Mucosa of stomach (tissue), 1 donor: ENCODE measurements around the gene CLC.
"Not testable (repeated sequence)": the region's sequence is repeated elsewhere in the genome, so short reads cannot be mapped to it uniquely, and the experiment has no call there.

ENCODE experiments used
- H3K27me3 ChIP-seq: one replicate; pipeline ENCODE4 v1.7.0; 2013; ENCODE audit warnings: mild to moderate bottlenecking, low read length; ENCODE audit not compliant: control insufficient read depth, insufficient read depth
- H3K36me3 ChIP-seq: one replicate; pipeline ENCODE4 v1.7.0; 2013; ENCODE audit warnings: low read length; ENCODE audit not compliant: control insufficient read depth, insufficient read depth
- H3K4me1 ChIP-seq: one replicate; pipeline ENCODE4 v1.7.0; 2013; ENCODE audit warnings: mild to moderate bottlenecking, low read length; ENCODE audit not compliant: control insufficient read depth, insufficient read depth
- H3K4me3 ChIP-seq: one replicate; pipeline ENCODE4 v1.7.0; 2013; ENCODE audit warnings: low read length
- H3K9ac ChIP-seq: one replicate; pipeline ENCODE4 v1.7.0; 2013; ENCODE audit warnings: mild to moderate bottlenecking, low read length, moderate library complexity
- H3K9me3 ChIP-seq: one replicate; pipeline ENCODE4 v1.7.0; 2013; ENCODE audit warnings: mild to moderate bottlenecking, low read length, moderate library complexity; ENCODE audit not compliant: control insufficient read depth
- donor health status: Pancreatic carcinoma.

The CLC gene

DNA sequence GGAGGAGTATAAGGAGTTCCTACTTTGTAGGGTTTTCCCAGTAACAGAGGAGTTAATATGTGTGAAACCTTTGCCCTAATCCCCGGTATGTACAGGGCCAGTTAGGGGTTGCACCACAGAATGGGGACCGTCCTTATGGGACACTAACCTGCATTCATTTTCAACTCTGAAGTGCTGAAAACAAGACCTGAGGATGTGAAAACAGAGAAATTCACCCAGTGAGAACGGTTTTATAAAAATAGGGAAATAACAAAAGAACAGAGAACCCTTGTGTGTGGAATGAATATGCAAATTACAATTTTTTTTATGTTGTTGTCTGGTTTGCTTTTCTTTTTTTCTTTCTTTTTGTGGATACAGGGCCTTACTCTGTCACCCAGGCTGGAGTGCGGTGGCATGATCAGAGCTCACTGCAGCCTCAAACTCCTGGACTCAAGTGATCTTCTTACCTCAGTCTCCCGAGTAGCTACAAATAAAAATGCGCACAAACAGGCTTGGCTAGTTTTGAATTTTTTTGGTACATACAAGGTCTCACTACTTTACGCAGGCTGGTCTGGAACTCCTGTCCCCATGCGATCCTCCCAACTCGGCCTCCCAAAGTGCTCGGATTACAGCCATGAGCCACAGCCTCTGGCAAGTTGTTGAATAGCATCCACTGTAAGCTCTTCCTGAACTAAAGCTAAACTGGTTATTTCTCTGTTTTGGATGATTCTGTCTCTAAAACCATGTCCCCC is 10.6 kb downstream of the CLC start:
- peaks cover 3% of the 10 kb centered on the region for H3K27me3 ChIP-seq
- no peak overlapping the region for H3K4me3 ChIP-seq
- H3K36me3 ChIP-seq: no peaks in the 10 kb centered on the region
- H3K9ac ChIP-seq: no peak overlapping the region
- H3K9me3 ChIP-seq: no peaks in the 10 kb centered on the region
- no peaks in the 10 kb centered on the region for H3K4me1 ChIP-seq

DNA sequence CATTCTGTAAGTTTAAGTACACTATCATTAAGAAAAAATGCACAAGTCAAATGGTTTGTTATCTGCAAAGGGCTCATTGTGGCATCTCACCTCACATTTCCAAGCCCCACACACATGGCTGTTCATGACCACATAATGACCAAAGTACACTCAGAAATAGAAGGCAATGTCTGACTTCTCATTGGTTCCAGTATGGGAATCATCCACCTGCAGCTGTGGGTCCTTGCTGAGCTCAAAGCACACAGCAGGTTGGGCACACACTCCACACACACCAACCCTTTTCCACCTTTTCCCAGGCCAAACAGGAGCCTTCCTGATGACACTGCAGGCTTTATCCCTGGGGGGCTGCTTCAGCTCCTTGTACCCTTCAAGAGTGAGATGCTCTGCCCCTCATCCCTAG is 11.8 kb downstream of the CLC start:
- Histone ChIP-seq H3K27me3 (peaks cover 3% of the 10 kb centered on the region), H3K9me3 (no peaks in the 10 kb centered on the region), H3K36me3 (no peaks in the 10 kb centered on the region), H3K4me1 (no peaks in the 10 kb centered on the region), H3K4me3 (no peak overlapping the region), H3K9ac (no peak overlapping the region)

DNA sequence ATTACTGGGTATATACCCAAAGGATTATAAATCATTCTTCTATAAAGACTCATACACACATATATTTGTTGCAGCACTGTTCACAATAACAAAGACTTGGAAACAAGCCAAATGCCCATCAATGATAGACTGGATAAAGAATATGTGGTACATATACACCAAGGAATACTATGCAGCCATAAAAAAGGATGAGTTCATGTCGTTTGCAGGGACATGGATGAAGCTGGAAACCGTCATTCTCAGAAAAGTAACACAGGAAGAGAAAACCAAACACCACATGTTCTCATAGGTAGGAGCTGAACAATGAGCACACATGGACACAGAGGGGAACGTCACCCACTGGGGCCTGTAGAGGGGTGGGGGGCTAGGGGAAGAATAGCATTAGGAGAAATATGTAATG is 17.7 kb downstream of the CLC start:
- not testable (repeated sequence) for H3K27me3 ChIP-seq, H3K36me3 ChIP-seq, H3K4me3 ChIP-seq, H3K9ac ChIP-seq, H3K9me3 ChIP-seq, H3K4me1 ChIP-seq

DNA sequence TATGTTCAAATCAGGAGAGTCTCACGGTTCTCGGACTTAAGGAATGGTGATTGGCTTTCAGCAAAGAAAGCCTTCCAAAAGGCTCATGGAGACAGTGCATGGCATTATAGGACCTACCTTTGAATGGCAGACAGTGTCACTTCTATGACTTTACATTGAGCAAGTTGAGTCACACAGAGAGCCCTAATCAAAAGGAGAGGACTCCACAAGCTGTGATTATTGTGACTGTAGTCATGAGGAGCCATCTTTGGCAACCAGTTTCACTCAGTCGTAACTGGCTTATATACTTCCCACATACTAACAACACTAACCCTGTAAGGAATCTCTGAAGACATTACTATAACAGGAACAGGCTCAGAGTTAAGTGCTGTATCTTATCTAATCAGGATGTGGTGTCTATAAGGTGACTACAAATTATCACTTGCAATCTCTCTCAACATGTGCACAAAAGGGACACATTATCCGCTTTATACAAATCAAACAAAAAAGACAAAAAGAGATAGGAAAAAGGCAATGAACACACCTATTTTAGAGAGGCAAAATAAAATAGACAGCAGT is 27.4 kb downstream of the CLC start:
- Histone ChIP-seq H3K4me3 (no peak overlapping the region), H3K9ac (no peak overlapping the region), H3K27me3 (no peaks in the 10 kb centered on the region), H3K36me3 (no peaks in the 10 kb centered on the region), H3K4me1 (no peaks in the 10 kb centered on the region), H3K9me3 (no peaks in the 10 kb centered on the region)

DNA sequence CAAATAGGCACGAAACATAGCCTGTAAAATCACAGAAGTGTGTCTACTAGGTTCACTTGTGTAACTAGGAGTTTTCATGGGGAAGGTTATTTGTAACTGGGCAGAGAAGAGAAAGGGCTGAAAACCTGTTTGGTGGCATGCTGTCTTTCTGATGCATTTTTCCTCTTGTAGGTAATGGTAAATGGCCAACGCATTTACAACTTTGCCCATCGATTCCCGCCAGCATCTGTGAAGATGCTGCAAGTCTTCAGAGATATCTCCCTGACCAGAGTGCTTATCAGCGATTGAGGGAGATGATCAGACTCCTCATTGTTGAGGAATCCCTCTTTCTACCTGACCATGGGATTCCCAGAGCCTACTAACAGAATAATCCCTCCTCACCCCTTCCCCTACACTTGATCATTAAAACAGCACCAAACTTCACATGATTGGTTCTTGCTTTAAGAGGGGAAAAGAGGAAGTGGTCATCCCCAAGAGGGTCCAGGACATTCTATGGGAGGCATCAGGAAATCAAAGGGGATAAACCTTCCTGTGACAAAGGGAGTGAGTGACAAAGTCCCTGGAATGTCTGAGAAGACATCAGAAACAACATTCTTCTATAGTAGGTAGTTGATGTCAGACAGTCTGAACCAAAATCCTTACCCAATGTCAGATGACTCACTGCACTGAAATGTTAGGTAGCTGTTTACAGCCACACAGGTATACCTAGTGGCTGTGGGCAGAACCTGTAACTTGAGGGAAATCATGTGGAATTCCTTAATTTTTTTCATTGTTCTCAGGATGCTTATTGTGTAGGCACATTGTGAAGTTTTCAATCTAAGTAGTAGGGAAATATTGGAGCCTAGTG is 28.6 kb downstream of the CLC start:
- no peaks in the 10 kb centered on the region for H3K27me3 ChIP-seq
- no peaks in the 10 kb centered on the region for H3K9me3 ChIP-seq
- H3K36me3 ChIP-seq: no peaks in the 10 kb centered on the region
- H3K9ac ChIP-seq: no peak overlapping the region
- no peaks in the 10 kb centered on the region for H3K4me1 ChIP-seq
- no peak overlapping the region for H3K4me3 ChIP-seq

DNA sequence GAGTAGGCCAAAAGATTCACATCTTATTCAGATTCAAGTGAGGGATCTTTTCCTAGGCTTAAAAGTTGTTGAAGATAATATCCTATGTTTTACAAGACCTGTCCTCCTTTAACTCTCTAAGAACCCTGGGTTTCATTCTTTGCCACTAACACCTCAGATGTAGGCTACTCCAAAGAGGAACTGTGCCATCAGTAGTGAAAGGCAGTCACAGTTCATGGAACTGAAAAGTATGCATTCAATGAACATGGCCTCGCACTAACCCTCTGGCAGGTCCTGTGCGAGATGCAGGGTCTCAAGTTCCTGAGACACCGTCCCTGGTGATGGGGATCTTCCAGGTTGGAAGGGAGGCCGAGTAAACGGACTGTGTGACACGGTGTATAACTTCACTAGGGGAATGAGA is 29.2 kb downstream of the CLC start:
- H3K36me3 ChIP-seq: no peaks in the 10 kb centered on the region
- H3K9me3 ChIP-seq: no peaks in the 10 kb centered on the region
- no peak overlapping the region for H3K9ac ChIP-seq
- no peaks in the 10 kb centered on the region for H3K27me3 ChIP-seq
- no peaks in the 10 kb centered on the region for H3K4me1 ChIP-seq
- H3K4me3 ChIP-seq: no peak overlapping the region

DNA sequence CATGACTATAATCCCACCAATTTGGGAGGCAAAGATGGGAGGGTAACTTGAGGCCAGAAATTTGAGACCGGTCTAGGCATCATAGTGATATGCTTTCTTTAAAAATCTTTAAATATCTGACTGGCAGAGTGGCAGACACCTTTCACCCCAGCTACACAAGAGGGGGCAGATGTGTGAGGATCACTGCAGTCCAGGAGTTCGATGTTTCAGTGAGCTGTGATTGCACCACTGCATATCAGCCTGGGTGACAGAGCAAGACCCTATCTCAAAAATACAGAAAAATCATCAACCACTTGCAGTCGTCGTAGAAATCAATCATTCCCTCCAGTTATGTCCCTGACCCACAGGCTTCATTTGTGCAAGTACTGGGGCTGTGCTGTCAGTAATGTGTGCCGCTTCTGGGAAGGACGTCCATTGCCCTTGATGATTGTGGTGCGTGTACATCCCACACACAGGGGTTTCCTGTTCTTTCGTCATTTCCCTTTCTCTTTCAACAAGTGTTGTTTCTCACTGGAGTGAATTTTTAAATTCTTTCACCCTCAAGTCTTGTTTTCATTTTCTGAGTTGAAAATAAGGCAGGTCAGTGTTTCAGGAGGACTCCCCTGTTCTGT is 32.1 kb downstream of the CLC start:
- Histone ChIP-seq H3K4me3 (no peak overlapping the region), H3K4me1 (no peaks in the 10 kb centered on the region), H3K9me3 (no peaks in the 10 kb centered on the region), H3K27me3 (no peaks in the 10 kb centered on the region), H3K36me3 (no peaks in the 10 kb centered on the region), H3K9ac (no peak overlapping the region)

DNA sequence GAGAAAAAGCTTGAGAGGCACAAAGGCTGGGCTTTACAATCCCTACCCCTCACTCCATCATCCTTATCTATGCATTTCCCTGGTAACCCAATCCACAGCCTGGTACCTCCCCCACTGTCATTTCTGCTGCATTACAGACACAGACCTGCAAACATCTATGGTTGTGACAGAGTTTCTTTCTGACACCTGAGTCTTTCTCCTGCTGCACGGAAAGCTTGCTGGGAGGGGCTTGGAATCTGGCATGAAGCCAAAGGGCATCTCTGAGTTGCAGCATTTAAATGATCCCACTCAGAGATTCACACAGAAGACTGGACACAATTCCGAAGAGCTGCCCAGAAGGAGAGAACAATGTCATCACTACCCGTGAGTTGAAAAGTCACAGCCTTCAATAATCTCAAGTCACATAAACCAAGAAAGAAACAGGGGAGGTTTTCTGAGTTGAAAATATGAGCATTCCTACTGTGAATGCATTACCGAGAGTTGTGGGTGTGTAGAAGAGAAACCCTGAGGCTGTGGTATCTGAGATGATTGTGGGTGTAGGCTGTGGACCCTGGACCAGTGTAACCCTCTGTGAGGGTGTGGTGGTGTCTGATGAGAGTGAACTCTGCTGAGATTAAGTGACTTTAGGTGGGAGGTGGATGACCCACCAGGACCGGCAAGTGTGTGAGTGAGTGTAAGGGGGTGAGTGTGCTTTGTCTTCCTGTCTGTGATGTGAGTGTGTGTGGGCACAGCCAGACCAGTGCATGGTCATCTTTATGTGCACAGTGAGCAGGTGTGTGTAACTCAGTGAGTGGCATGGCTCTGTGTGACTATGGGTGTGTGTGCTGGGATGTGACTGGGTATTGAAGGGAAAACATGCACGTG is 33.4 kb downstream of the CLC start, which contains the start of gene LGALS14:
LGALS14 (plus strand) TSS at position 301 of the 864 bp plus-strand sequence; CDS start at position 349, 48 bp downstream.
- Histone ChIP-seq H3K4me3 (no peak within 1 kb of the TSS), H3K9me3 (no peaks in the 10 kb centered on the region), H3K36me3 (no peaks in the 10 kb centered on the region), H3K4me1 (no peaks in the 10 kb centered on the region), H3K9ac (no peak within 1 kb of the TSS), H3K27me3 (no peaks in the 10 kb centered on the region)

DNA sequence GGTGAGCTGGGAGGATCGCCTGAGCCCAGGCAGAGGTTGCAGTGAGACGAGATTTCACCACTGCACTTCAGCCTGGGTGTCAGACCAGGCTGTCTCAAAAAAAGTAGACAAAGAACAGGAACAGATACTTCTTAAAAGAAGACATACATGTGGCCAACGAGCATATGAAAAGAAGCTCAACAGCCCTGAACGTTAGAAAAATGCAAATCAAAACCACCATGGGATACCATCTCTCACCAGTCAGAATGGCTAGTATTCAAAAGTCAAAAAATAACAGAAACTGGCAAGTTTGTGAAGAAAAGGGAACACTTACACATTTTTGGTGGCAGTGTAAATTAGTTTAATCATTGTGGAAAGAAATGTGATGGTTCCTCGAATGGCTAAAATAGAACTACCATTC is 36.5 kb downstream of the CLC start:
- no peaks in the 10 kb centered on the region for H3K27me3 ChIP-seq
- H3K36me3 ChIP-seq: no peaks in the 10 kb centered on the region
- H3K4me1 ChIP-seq: no peaks in the 10 kb centered on the region
- H3K9me3 ChIP-seq: no peaks in the 10 kb centered on the region
- H3K4me3 ChIP-seq: no peak overlapping the region
- no peak overlapping the region for H3K9ac ChIP-seq

DNA sequence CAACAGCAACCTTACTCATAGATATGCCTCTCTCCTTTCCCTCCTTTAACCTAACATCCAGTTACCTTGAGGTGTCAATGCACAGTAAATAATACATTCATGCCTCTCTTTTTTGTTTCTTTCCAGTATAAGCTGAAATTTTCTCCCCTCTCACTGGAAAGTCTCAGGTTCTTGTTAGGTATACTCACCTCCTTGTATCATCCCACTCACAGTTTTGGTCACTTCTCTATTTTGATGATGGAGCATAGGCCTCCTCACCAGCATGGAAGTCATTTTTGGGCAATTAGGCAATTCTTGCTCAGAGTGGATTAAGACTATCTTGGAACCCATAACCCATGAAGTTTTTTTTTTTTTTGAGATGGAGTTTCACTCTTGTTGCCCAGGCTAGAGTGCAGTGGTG is 39.3 kb downstream of the CLC start:
- no peaks in the 10 kb centered on the region for H3K9me3 ChIP-seq
- no peak overlapping the region for H3K9ac ChIP-seq
- H3K36me3 ChIP-seq: no peaks in the 10 kb centered on the region

DNA sequence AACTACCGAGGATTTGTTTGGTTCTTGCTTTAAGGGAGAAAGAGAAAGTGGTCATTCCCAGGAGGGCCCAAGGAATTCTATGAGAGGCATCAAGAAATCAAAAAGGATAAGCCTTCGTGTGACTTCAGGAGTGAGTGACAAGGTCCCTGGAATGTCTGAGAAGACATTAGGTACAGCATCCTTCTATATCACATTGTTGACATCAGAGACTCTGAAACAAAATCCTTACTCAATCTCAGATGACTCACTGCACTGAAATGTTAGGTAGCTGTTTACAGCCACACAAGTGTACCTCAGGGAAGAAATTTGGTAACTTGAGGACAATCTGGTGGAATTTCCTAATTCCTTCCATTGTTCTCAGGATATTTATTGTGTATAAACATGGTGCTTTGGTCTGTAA is 41.4 kb downstream of the CLC start:
- H3K9ac ChIP-seq: no peak overlapping the region
- no peak overlapping the region for H3K4me3 ChIP-seq
- no peaks in the 10 kb centered on the region for H3K36me3 ChIP-seq
- no peaks in the 10 kb centered on the region for H3K4me1 ChIP-seq
- no peaks in the 10 kb centered on the region for H3K9me3 ChIP-seq
- H3K27me3 ChIP-seq: no peaks in the 10 kb centered on the region

More for the DNA sequence above, 39.3 kb downstream of the CLC start:
- Histone ChIP-seq H3K27me3 (no peaks in the 10 kb centered on the region), H3K4me3 (no peak overlapping the region), H3K4me1 (no peaks in the 10 kb centered on the region)
